Stimulated activated CD4-positive, alpha-beta T cell treated with anti-CD3 and anti-CD28 coated beads, Interleukin-4, amount 100 ng/mL, for 48 hours (primary cell): ENCODE measurements around the gene NR2C2AP.
"Not testable (repeated sequence)": the region's sequence is repeated elsewhere in the genome, so short reads cannot be mapped to it uniquely, and the experiment has no call there.

Experiments
- DNase-seq, 2 donors: peaks; one replicate each; pipeline ENCODE4 v3.0.0-alpha.2; 2020; ENCODE audit warnings: low read depth in 2 of 2

The NR2C2AP gene

DNA sequence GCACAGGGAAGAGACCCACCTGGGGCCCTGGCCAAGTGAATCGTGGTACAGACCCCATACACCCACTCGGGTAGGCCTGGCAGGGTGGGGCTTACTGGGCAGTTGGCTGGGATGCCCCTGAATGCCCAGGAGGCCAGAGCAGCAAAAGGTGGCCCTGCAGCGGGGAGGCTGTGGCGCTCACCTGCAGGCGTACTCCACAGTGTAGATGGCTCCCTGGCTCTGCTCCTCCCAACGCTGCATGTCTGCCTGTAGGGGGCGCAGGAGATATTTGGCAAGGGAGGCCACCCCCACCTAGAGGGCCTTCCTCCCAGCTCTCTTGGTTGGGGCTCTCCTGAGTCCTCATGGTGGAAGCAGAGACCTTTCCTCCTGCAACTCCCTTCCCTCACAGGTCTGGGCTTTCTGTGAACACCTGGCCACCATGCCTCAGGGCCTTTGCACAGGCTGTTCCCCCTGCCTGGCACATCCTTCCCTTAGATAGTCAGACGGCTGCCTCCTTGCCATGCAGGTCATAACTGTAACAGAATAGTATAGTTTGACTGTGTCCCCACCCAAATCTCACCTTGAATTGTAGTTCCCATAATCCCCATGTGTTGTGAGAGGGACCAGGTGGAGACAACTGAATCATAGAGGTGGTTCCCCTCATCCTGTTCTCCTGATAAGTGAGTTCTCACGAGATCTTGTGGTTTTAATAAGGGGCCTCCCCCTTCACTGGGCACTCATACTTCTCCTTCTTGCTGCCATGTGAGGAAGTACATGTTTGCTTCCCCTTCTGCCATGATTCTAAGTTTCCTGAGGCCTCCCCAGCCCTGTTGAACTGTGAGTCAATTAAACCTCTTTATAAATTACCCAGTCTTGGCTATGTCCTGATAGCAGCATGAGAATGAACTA lies 17.1 kb downstream of the NR2C2AP start:
- DNase-seq, result peak; percentile 42 to 59

- DNase-seq, result no peak
Measured at GRCh38 chr19:19181488-19181998, 21.7 kb downstream of the NR2C2AP start.

GRCh38 chr19:19179548-19180441 lies 23.4 kb downstream of the NR2C2AP start:
- DNase-seq, result no peak

GRCh38 chr19:19176950-19177349 lies 26.3 kb downstream of the NR2C2AP start:
- DNase-seq, result no peak

- not testable (repeated sequence) for DNase-seq
Measured at GRCh38 chr19:19173243-19173642, 30.0 kb downstream of the NR2C2AP start.

DNA sequence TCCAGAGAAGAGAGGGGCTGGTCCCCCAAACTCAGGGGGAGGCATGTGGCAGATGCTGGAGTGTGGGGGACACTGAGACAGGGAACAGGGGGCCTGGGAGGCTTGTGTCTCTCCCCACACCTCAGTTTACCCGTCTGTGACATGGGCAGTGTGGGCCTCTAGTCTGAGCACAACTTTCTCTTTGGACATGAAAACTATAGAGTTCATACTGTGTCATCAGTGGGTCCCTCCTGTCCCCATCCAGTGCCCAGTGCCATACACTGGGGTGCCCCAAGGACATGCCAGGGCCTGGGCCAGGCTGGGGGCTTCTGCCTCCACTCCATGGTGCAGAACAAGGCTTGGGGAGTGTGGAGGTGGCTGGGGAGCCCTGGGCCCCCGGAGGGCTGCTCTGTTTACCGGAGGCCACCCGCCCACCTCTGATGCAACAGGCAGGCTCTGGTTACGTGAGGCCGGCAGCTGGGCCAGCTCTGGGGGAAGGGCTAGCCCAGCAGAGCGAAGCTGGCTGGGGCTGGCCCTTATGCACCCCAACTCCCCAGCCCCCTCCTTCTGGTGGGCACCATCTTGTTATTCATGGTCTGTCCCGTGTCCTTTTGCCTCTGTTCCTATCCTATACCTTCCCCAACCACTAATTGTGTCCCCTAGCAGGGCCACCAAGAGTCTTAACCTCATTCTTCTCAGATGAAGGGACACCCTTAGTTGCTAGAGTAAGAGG lies 31.2 kb downstream of the NR2C2AP start:
- DNase-seq, result no peak

DNA sequence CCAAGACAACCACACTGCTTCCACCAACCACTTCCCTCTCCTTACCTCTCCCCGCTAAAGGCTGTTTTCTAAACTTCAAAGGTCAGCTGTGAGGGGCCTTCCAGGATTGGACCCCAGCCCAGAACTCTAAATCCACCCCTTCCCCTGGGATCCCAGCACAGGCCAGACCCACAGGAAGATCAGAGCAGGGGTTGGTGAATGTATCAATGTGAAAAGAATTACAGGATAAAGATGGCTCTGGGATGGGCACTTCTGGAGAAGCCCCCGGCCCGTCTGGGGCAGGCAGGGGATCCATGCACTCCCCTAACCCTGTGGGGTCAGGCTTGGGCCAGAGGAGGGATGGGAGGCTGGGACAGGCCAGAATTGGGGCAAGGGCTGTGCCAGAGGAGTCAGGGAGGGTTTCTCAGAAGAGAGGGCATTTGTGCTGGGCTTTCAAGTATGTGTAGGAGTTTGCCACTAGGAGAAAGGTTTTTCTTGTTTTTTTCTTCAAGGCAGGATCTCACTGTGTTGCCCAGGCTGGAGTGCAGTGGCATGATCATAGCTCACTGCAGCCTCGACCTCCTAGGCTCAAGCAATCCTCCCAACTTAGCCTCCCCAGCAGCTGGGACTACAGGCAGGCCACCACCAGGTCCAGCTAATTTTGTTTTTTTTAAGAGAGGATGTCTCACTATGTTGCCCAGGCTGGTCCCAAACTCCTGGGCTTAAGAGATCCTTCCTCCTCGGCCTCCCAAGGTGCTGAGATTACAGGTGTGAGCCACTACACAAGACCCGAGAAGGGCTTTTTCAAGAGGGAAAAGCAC lies 32.1 kb downstream of the NR2C2AP start:
- DNase-seq, result no peak

DNA sequence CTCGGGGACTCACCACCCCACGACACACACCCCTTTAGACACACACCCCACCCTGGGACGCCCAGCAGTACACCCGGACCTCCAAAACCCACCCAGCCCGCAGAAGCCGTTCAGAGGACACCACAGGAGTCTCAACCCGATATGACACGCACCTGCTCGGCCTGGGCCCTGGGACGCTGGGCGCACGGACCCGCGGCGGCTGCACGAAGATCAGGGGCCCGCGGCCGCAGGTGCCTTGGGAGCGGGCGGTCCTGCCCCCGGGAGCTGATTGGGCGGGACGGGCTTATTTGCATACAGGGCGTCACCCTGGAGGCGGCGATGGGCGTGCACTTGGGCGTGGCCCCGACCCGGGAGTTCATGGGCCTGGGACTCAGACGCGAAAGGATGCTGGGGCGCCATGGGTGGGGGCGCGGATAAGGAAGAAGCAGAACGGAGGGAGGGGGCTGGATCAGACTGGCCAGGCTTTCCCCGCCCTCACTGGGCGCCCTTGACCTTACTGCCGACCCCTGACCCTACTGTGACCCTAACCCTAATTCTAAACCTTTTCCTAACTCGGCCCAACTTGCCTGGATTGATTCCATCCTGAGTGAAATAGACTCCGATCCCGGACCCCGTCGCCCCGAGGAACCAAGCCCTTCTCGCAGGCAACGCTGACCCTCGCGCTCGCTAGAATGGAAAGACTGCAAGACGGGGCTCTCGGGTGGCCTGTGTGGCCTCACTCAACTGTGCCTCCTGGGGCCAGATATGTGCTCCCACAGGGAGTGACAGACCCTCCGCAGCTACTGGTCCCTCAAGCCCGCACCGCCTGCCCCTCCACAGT lies 33.0 kb downstream of the NR2C2AP start, which contains the start of gene MEF2B:
TSS of gene MEF2B (minus strand) at position 211 of the 820 bp plus-strand sequence. CDS start 19,528 bp downstream, outside the sequence.
- peak; percentile 71 to 83 for DNase-seq

GRCh38 chr19:19169236-19170052 lies 33.8 kb downstream of the NR2C2AP start:
- no peak for DNase-seq

DNA sequence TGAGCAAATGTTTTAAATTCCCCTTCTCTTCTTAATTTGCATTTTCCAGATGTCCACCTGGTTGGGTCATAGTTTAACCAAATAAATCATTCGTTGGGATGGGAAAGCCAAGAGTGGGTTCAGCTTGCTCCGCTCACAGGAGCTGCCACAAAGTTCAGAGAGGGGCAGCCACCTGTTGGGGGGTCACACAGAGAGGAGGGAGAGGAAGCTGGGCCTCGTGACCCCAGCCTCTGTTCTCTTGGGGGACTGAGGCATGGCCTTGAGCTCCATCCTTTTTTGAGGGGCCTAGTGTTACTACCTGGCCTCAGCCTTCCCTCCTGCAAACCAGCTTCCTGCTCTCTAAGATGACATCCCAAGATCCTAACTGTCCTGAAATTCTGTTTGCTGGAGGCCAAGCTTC lies 35.6 kb downstream of the NR2C2AP start:
- no peak for DNase-seq

GRCh38 chr19:19165396-19165795 lies 37.8 kb downstream of the NR2C2AP start:
- no peak for DNase-seq

- no peak for DNase-seq
Measured at GRCh38 chr19:19162495-19162894, 40.7 kb downstream of the NR2C2AP start.

GRCh38 chr19:19160461-19161035 lies 42.7 kb downstream of the NR2C2AP start:
- no peak for DNase-seq

- DNase-seq, result no peak
Measured at GRCh38 chr19:19159534-19159933, 43.7 kb downstream of the NR2C2AP start.

DNA sequence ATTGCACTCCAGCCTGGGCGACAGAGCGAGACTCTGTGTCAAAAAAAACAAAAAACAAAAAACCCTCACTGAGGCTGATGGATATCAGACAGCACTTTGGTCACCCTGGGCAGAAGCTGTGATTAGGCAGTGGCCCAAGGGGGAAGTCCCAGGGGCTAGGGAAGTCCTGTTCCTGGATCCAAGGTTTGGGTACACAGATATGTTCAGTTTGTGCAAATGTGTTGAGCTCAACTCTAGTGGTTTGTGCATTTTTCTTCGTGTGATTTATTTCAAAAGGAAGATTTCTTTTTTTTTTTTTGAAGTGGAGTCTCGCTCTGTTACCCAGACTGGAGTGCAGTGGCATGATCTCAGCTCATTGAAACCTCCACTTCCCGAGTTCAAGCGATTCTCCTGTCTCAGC lies 45.4 kb downstream of the NR2C2AP start:
- DNase-seq, result no peak

DNA sequence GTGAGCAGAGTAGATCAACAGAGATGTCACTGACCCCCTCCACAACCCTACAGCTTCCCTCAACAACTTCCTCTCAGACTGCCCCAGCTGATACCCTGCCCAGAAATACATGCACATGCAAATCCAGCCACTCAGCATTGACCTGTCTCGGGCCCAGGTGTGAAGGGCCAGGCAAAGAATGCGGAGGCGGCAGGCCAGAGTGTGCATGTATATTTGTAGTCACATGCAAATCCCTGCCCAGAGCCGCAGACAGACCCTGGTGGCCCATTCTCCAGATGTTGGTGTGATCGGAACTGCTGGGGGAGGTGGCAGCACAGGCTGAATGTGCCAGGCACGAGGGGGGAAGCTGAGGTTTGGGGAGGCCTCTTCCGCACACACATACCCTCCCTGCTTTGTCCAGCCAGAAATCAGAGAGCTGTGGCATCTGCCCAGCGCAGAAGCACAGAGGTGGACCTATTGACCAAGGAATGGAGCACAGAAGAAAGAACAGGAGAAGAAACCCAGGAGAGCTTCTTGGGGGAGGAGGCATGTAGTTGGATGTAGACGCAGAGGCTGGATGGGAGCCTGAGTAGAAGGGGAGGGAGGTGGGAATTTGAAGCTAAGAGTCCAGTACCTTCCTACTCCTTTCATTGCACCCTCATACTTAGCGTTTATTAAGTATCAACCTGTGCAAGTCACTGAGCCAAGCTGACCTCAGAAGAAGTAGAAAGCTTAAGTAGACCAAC lies 47.6 kb downstream of the NR2C2AP start:
- no peak for DNase-seq

GRCh38 chr19:19154768-19155494 lies 48.3 kb downstream of the NR2C2AP start:
- no peak for DNase-seq
